Measurements from ENCODE around the gene ATXN10.
"Not testable (repeated sequence)": the region's sequence is repeated elsewhere in the genome, so short reads cannot be mapped to it uniquely, and the experiment has no call there.

Gene ATXN10

DNA sequence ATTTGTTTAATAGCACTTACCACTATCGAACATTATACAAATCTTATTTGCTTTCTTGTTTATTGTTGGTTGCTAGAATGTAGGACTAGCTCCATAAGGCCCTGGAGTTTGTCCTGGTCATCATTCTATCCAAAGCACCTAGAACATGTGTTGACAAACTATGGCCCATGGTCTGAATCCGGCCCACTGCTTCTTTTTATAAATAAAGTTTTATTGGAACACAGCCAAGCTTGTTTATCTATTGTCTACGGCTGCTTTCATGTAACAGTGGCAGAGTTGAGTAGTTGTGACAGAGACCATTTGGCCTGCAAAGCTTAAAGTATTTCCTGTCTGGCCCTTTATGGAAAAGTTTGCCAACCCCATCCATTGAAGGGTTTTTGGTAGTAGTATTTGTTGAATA is 38.8 kb downstream of the ATXN10 start:
- no peak for DNase-seq

DNA sequence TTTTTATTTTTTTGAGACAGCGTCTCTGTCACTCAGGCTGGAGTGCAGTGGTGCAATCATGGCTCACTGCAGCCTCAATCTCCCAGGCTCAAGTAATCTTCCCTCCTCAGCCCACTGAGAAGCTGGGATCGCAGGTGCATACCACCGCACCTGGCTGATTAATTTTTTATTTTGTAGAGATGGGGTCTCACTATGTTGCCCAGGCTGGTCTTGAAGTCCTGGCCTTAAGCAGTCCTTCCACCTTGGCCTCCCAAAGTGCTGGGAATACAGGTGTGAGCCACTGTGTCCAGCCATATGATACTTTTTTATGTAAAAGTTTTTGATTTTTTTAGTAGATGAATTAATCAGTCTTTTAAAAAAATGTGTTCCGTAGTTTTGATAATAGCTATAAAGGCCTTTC is 42.8 kb downstream of the ATXN10 start:
- not testable (repeated sequence) for DNase-seq

DNA sequence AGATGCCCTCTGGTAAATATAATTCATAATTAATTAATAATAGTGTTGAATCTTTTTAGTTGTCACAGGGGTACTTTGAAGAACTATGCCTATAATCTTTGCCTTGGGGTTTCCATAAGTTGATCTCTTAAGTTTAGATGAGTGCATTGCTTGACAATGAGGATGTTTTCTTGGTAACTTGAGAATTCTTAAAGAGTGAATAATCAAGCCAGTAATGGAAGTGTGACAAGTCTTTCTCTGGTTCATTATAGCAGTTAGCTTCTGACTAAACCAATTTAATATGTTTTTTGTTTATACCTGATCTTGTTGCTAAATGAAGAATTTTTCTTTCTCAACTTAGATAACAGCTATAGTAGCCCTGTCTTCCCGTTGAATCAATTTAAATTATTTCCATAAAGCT is 46.2 kb downstream of the ATXN10 start:
- no peak for DNase-seq

DNA sequence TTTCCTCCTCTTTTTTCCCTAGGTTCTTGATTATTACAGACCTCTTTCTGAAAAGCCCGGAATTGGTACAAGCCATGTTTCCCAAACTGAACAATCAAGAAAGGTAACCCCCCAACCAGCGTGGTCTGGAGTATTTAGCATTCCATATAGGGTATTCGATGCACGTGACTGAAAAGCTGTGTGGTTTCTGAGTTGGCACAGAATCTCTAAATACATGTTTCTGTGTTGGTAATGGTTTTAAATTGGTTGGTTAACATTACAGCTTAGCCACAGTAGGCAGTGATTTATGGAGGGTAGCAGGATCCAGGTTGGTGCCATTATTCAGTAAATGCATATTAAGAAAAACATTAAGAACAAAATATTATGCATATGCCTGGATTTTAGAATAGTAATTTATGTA is 46.8 kb downstream of the ATXN10 start:
- DNase-seq = no peak

DNA sequence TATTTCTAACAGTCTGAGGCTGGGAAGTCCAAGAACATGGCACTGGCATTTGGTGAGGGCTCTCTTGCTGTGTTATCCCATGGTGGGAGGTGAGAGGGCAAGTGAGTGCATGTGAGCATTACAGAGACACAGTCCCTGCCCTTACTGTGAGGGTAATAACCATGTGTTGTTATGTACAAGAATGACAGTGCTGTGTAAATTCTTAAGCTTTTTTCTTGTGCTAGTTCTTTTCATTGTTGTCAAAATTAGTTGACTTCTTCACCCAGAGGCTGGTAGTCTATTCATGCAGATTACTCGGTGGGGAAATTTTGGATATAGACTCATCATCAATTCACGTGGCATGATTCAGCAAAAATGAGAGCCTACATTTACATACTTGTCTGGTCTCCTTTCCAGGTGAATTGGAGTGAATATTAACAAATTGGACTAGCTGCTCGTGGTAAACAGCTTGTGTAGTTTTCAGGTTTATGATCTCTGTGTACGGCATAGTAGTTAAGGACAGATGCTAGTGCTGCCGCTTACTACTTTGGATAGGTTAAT is 49.3 kb downstream of the ATXN10 start:
- DNase-seq = no peak

DNA sequence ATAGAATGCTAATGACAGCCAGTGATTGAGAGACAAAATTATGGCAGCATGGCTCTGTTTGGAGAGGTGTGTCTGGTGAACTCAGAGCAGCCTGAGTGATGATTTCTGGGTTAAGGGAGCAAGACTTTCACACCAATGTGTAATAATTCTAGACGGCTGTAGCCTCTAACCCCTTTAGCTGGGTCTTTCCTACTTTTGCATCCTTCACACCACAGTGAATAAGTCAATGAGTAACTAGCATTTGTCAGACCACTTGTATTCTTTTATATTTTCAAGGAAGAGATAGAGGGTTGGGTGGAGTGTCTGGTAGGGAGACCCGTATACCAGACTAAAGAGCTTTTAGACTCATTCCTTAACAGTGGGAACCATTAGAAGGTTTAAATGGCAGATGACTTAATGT is 50.4 kb downstream of the ATXN10 start:
- DNase-seq = no peak

DNA sequence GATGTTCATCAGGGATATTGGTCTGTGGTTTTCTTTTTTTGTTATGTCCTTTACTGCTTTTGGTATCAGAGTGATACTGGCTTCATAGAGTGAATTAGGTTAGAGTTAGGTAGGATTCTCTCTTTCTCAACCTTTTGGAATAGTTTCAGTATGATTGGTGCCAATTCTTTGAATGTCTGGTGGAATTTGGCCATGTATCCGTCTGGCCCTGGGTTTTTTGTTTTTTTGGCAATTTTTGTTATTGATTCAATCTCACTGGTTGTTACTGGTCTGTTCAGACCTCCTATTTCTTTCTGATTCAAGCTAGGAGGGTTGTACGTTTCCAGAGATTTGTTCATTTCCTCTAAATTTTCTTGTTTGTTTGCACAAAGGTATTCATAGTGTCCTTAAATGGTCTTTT is 54.4 kb downstream of the ATXN10 start:
- DNase-seq = no peak

DNA sequence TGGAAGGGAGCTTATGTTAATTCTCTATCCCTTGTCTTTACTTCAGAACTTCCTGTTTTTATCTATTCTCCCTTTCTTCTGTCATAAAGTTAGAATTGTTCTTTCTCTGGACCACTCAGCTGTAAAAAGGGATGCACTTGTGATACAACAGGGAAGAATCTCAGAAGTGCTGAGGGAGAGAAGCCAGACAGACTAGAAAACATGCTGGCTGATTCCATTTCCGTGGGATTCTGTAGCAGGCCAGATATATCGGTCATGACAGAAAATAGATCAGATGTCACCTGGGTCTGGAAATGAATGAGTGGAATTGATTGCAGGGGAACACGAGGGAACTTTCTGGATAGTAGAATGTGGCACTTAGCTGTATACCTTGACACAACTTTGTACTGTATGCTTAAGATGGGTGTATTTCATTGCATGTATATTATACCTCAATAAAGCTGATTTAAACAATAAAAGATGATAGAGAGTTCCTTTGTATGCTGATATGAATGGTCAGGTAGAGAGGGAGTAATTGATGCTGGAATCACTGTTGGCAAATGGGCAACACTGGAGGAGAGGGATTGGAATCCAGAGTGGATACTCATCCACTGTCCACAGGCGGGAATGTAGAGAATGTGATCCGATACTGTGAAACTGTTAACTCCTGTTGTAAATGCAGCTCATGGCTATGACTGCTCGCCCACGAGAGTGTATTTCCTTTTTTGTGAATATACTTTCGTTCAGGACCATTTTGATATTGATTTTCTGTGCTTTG is 59.6 kb downstream of the ATXN10 start:
- DNase-seq = no peak

DNA sequence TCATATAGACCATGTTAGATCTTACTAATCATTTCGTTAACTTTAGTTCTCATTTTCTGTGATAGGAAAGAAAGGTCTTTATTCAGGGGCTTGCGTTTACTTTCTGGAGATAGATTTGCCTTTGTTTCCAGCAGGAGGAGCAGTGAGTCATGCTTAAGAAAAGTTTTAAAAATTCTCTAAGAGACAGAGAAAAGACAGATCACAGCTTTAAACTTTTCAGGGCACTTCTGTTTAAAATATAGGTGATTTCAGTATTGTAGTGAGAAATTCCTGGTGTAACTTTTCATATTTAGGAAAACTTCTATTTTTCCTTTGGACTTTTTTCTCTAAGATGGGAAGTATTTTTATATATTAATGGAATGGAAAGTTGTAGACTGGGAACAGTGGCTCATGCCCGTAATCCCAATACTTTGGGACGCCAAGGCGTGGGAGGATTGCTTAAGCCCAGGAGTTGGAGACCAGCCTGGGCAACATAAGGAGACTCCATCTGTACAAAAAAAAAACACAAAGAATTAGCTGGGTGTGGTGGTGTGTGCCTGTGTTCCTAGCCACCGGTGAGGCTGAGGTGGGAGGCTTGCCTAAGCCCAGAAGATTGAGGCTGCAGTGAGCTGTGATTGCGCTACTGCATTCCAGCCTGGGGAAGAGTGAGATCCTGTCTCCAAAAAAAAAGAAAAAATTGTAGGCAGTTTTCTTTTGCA is 60.3 kb downstream of the ATXN10 start:
- DNase-seq = no peak

DNA sequence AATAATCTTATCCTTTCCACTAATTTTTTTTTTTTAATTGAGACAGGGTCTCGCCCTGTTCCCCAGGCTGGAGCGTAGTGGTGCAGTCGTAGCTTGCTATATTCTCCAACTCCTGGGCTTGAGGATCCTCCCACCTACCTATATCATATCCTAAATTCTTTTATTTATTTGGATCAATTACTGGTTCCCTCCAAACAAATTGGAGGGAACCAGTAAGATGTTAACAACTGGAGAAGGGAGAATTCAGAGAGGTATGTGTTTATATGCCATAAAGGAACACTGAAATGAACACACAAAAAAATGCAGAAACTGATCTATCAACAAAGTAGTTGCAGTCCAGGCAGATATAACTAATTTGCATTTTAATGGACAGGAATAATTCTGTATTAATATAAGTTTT is 63.6 kb downstream of the ATXN10 start:
- no peak for DNase-seq

DNA sequence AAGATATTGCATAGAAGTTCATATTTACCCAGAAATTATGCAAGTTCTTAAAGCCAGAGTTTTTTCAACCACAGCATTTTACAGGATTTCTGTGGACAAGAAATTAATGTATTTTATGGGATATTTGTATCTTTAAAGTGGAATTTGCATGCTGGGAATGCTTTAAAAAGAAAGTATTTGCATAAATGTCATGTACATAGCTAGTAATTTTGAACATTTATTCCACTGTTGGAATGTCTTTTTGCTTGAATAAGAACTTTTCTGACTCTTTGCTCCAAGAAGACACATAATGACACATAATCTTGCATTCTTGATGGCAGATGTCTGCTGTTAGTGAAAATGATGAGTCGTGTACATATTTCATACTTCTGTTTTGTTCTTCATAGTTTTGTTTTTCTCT is 66.6 kb downstream of the ATXN10 start:
- no peak for DNase-seq

DNA sequence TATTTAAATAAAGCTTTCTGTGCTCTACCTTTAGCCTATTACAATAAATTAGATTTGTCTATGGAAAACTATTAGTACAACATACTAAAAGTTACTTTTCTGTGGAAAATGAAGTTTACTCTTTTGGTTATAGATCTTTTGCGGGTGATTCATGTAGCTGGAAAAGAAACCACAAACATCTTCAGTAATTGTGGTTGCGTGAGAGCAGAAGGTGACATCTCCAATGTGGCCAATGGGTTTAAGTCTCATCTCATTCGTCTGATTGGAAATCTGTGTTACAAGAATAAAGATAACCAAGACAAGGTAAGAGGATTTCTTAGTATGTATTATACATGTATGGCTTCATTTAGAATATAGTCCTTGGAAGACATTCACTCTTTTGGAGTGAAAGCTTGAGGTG is 68.6 kb downstream of the ATXN10 start:
- DNase-seq = no peak

DNA sequence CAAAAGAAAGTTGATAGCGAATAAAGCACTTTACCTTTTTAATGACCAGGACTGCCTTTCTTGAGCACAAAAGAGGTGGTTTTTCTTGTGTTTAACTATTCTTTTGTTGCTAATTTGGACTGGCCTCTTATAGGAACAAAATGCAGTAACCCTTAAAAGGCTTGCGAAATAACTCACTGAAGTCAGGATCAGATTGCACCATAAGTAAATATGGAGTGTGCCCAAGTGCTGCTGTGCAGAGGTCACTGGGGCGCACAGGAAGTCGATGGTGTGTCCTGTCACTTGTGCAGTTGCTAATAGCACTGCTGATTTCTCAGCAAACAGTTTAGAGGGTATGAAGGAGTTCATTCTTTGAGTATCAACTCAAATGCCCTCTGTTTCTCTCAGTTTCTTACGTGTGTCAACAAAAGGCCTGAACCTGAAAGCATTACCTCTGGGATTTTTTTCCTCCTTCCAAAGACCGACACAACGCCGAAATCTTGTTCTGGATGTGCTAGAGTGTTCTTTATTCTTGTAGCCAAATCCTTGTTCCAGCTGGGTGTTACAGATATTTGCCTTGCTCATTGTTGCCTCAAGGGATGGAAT is 71.3 kb downstream of the ATXN10 start:
- DNase-seq = no peak

DNA sequence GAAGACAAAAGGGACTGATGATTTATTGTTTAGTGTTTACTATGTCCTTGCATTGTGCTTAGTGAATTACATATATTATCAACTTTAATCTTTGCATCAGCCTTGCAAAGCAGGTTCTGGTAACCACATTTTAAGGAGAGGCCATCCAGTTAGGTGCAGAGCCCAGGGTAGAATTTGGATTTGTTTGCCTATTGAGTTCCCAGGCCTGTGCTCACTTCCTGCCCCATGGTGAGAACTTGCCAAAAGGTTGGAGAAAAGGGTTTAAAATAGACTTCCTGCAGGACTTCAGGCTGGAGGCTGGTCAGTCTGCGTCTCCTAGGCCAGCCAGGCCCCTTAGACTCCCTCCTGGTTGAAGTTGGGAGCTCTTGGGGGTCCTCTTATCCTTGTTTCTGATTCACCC is 72.1 kb downstream of the ATXN10 start:
- DNase-seq = no peak

DNA sequence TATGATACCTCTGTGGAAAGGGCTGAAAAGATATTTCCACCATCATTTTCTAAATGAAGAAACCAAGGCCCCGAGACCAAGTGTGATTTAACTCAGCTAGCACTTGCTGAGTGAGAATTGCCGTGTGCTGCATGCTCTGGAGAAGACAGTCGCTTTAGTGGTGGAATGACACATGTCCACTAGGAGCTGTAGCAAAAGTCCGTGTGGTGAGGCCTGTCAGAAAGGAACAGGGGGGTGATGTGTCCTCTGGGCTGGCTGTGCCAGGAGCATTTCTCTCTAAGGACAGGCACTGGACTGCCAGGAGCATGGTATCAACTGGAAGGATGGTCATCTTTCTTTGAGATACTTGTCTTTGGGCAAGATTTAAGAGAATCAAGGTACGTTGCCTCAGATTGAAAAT is 72.8 kb downstream of the ATXN10 start:
- DNase-seq = no peak

DNA sequence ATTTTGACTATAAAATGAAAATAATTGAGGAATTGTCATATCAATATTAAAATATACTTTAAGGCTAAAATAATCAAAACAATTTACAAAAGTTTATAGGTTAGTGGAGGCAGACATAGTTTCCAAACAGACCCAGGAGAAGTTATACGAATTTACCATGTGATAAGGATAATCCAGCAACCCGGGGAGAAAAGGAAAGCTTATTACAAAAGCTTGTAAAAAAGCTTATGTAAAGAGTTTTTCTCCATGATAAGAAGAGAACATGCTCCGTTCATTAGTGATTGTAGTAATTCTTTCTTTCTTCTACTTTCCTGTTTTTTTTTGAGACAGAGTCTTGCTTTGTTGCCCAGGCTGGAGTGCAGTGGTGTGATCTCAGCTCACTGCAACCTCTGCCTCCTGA is 79.0 kb downstream of the ATXN10 start:
- no peak for DNase-seq

DNA sequence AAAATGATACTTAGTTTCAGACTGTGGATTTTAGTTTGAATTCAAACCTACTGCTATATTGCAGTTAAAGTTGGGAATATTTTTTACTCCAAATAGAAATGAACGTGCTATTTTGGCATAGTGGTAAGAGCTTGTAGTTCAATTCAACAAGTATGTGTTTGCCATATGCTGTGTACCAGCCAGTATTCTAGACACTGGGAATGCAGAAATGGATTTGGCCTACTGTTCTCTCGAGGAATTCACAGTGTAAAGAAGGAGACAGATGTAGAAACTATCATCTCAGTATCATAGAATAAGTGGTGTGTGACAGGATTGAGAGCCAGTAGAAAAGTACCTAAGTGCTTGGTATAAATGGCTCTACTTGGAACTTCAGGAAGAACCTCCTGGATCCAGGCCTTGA is 80.4 kb downstream of the ATXN10 start:
- DNase-seq = no peak

DNA sequence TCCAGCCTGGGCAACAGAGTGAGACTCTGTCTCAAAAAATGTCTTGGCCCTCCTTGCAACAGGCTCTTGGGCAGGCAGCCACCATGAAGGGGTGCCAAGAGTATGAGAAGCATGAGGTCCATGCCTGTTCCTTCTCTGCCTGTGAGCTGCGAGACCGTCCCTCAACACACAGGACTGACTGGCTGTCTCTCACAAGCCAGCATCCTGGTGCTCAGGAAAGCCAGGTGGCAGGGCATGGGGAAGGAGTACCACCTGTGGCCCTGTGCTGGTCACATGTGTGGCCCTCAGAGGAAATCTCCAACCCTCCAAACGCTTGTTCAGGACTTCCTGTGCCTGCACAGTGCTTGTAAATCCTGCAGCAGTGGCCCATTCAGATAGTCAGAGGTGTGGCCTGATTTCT is 83.2 kb downstream of the ATXN10 start:
- DNase-seq = no peak

DNA sequence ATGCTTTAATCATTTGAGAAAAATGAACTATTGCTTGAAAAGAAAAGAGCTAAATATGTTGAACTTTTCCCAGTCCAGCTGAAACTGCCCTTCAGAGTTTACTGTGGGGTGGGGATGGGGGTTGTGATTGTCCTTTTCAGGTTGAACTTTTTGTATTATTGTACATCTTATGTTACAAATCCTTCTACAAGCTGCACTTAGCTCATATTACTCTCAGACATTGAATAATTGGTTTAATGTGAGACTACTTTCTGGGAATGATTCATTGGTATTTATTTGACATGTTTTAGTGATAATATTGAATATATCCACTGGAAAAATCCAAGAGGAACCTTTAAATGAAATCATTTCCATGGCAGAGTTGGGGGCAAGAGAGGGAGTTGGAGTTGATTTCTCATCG is 84.9 kb downstream of the ATXN10 start:
- no peak for DNase-seq

DNA sequence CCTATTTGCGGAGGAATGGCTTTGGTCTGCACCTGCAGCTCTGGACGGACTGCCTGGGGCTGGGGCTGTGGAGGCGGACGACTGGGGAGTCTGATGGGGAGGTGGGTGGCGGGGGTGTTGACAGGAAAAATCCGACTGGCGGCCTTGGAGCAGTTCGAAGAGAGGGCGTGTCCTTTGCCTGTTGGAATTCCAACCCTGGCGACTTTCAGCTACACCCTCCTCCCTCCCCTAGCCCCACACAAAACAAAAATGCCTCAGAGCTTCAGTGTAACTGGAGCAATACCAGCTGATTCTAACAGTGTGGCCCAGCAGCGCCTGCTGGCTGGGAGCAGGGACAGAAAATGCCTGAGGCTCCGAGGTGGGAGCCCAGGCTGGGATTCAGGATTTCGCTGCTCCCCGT is 85.4 kb downstream of the ATXN10 start:
- no peak for DNase-seq

DNA sequence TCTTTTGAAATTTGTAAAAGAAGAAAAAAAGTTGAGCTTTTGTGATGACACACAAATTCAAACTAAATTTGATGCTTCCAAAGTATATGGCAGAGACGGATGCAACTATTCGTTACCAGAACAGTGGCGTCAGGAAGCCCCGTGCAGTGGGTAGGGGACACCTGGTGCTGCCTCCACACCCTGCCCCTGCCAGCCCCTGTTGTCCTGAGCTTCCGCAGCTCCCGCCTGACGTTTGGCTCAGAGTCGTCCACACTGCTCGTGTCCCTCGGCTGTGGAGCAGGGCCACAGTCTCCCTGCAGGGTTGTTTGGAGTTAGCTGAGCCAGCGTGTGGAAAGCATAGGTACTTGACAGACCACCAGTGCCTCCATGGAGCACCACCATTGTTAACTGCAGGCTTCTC is 86.3 kb downstream of the ATXN10 start:
- no peak for DNase-seq

DNA sequence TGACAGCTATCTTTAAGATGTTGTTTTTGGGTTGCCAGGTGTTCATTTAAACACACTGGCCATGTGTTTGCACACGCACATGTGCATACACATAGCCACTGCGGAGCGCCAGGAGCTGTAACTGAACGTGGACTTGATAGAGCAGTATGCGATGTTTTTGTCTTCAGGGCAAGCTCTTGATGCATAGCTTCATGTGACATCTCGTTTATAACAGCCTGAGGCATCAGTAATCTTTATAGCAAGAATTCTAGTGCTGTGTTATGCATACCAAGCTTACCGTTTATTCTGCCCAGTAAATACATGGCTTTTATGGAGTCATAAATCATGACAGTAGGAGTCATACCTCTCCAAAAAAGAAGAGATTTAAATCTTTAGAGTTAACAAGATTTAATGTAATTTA is 87.0 kb downstream of the ATXN10 start:
- DNase-seq = no peak

DNA sequence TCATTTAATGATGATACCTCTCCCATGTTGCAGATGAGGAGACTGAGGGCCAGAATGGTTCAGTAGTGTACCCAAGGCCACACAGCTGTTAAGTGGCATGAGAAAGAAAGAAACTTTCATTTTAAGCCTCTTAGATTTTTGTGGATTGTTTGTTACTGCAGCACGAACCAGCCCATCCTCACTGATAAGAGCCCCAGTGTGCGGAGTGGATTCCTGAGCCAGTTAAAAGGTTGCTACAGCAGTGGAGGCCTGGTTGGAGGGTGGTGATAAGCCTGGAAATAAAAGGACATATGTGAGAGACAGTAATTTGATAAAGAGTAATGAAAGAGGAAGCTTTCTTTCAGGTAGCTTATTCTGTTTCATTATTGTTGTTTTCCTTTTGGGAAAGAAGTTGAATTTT is 89.0 kb downstream of the ATXN10 start:
- no peak for DNase-seq

DNA sequence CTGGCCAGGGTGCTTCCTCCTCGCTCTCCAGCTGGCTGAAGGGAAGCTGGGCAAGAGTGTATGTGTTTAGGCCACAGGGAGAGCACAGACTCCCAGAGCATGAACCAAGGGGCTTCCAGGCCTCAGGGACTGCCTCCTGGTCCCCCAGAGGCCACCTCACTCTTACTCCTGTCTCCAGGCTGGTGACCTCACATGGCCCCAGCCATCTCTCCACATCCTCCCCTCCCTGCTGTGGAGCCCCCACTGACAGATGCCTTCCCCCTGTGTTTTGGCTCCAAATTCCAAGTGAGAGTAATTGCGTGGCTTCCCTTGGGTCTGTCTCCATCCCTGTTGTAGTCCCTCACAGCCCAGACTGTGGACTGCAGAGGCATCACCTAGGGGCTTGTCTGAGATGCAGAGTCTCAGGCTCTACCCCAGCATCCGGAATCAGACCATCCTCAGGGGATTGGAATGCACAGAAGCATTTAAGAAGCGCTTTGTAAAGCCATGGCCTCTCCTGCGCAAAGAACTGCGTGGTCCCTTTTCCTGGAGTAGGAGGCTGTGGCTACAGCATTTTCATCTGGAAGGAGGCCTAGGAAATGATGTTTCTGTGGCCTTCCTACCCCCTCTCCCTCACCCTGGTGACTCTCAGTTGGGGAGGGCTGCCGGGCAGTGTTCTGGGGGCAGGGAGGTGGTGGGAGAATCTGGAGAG is 91.1 kb downstream of the ATXN10 start:
- DNase-seq = no peak

Measured in NCI-H2107 (cell line).